HG02840 (cell line): ENCODE data around the gene INPP4B.

Experiments used
- ATAC-seq: cut with Tn5 transposase; IDR thresholded peaks from one replicate; pipeline ENCODE4 v1.9.1; 2021; ENCODE audit warnings: mild to moderate bottlenecking, moderate library complexity, moderate number of reproducible peaks; ENCODE audit not compliant: unreplicated experiment, low FRiP score

INPP4B gene

GRCh38 chr4:142596595-142596994 lies 249.5 kb downstream of the INPP4B start:
- ATAC-seq = no peak

DNA sequence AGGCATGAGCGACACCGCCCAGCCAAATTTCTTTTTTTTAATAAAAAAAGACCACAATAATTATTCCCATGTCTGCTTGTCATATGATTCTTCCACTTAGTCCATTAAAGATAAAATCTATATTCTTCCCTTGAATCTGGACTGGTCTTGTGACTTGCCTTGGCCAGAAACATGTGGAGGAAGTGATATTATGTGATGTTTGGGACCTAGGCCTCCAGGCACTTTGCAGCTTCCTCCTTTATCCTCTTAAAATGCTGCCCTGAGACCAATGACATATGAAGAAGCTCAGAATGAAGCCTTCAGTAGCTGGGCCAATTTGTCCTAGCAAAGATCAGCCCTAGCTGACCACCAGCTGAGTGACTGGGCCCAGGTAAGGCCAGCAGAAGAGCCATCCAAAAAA lies 250.0 kb downstream of the INPP4B start:
- ATAC-seq = no peak

- ATAC-seq = no peak
These were observed 250.8 kb downstream of the INPP4B start for GRCh38 chr4:142595222-142595871.

GRCh38 chr4:142585411-142585810 lies 260.7 kb downstream of the INPP4B start:
- ATAC-seq = no peak

- ATAC-seq = no peak
These were observed 262.4 kb downstream of the INPP4B start for GRCh38 chr4:142583708-142584107.

DNA sequence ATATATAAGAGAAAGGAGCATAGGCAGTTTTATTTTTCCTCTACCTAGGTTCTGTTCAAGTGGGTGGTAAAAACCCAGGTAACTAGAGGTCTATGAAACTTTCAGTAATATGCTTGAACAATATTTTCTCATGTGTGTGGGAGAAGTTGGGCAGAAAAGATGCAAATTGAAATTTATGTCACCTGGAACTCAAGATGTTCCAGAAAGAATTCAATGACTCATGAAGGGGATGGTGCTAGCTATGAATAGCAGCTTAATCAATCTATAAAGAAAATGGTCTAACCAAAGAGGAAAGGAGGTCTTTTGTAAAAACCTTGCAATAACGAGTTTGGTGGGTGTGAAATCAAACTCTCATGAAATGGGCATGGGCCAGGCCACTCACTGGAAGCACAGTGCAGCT lies 263.8 kb downstream of the INPP4B start:
- no peak for ATAC-seq

DNA sequence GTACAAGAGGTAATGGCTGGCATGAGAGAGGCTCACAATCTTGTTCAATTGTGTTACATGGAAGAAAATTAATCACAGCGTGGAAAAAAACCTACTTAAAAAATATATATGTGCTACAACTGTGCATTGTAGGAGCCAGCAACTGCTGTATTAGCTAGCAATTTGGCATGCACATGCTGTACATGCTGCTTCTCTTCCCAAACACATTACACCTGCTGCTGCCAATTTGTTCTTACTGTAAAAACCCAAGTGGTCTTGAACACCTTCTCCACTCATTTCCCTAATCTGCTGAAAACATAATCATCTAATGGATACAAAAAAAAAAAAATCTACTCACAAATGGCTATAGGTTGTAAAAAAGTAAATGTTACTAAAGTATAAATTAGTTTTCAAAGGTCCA lies 264.2 kb downstream of the INPP4B start:
- no peak for ATAC-seq

DNA sequence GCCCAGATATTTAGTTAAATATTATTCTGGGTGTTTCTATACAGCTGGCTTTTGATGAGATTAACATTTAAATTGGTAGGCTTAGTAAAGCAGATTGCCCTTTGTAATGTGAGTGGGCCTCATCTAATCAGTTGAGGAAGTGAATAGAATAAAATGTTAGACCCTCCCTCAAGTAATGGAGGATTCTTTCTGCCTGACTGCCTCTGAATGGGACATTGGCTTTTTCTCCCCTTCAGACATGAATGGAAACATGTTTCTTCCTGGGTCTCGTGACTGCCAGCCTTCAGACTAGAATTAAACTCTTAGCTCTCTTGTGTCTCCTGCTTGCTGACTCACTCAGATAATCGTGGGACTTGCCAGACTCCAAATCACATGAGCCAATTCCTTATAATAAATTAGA lies 266.7 kb downstream of the INPP4B start:
- no peak for ATAC-seq

GRCh38 chr4:142574306-142574705 lies 271.8 kb downstream of the INPP4B start:
- no peak for ATAC-seq

GRCh38 chr4:142572071-142572470 lies 274.0 kb downstream of the INPP4B start:
- no peak for ATAC-seq

DNA sequence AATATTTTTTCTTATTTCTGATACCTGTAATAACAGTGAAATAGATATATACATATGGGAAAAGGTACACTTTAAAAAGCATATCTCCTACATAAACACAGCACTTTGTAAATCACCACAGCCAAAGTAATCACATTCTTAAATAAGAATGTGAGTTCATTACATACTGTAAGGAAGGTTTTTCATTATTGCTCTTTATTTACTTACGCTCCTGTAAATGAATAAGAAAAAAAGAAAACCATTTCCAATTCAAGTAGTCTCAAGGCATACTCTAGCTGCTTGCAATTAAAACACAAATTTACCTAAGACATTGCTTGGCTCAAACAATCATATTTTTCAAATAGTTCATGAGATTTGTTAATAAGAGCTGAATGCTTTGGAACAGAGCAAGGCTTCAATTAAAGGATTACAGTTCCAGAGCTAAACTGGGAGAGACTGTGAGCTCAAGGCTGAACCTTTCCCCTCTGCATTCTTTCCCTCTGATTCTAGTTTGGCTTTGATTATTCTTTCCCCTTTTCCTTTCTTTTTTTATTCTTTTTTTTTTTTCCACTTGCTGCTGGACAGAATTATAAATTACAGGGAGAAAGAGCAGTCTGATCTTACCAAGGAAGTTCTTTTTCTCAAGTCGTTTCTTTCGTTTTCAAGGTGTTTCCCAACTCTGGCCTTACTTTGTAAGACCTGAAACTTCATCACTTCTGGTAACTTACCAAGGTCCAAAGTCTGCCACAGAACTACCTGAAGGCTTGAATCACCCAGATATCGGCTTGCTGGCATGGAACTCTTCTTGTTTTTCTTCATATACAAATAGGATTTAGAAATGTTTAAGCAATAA lies 278.3 kb downstream of the INPP4B start:
- ATAC-seq = no peak

GRCh38 chr4:142567199-142567598 lies 278.9 kb downstream of the INPP4B start:
- no peak for ATAC-seq

DNA sequence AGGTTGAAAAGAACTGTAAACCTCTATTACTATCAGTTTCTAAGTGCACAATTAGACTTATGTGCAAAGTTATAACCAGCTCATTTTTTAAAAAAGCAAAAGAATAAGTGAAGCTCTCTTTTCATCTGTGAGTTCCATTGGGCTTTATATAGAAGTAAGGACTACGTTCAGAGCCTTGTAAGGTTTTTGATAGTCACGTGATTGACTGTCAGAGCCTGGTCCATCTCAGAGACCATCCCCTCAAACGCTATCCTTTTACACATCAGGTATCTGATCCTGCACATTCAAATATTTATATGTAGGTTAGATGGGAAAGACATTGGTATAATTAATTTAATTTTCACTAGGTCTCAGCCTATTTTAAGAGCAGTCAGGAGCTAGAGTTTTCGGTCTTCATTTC lies 279.3 kb downstream of the INPP4B start:
- no peak for ATAC-seq

GRCh38 chr4:142566243-142566642 lies 279.9 kb downstream of the INPP4B start:
- ATAC-seq = no peak

DNA sequence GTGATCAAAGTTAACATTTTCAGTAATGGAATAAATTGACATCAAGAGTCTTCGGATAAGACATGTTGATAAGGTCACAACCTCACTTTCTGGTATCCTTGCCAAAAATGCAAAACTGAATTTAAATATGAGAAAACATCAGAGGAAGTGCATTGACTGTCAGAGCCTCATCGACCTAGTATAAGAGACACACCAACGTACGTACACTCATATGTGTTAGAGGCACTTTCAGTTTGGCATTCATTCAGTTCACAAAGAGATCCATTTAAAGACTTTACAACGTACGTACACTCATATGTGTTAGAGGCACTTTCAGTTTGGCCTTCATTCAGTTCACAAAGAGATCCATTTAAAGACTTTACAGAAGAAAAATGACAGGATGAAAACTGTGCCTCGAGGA lies 280.3 kb downstream of the INPP4B start:
- no peak for ATAC-seq

- no peak for ATAC-seq
These were observed 282.3 kb downstream of the INPP4B start for GRCh38 chr4:142563682-142564291.

GRCh38 chr4:142559986-142560385 lies 286.1 kb downstream of the INPP4B start:
- no peak for ATAC-seq

GRCh38 chr4:142558851-142559250 lies 287.2 kb downstream of the INPP4B start:
- ATAC-seq = no peak

DNA sequence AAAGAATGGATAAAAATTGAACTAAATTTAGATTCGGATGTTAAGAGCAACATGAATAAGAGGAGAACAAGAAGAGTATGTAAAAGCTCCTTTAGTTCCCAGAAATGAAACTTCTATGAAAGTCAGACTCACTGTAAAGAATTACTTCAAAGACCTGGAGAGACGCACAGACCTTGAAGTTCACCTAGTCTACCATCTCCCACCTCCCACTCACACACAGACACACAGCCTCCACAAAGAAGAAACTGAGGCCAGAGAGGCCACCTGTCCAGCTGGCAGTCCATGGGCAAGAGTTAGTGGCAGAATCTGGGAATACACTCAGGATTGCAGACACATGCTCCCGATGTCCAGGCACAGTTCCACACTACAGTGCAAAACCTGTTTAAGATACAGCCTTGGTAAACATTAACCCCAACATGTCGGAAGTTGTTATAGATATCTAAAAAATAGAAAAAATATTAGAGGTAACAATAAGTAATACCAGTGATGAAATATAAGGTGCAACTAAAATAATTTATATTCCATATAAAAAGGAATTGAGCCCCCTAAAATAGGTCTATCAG lies 288.8 kb downstream of the INPP4B start:
- ATAC-seq = no peak

- no peak for ATAC-seq
These were observed 289.4 kb downstream of the INPP4B start for GRCh38 chr4:142556570-142557238.

GRCh38 chr4:142556048-142556447 lies 290.1 kb downstream of the INPP4B start:
- no peak for ATAC-seq
